Suprapubic skin (tissue), 4 donors: Measurements from ENCODE around the gene MED19. TPM values are rescaled to one million over a fixed set of nuclear protein-coding genes. Genes with fewer than 3 reads are reported as not detected.
"Not testable (repeated sequence)": the region's sequence is repeated elsewhere in the genome, so short reads cannot be mapped to it uniquely, and the experiment has no call there.

Source experiments
- DNase-seq, 2 donors: peaks; one replicate each; pipeline ENCODE4 v3.0.0-alpha.2; 2019; ENCODE audit warnings: low spot score in 2 of 2
- H3K27ac ChIP-seq: fragments of 200-600 bp; sonication (generic); one replicate; pipeline ENCODE4 v1.5.1; 2019
- H3K27me3 ChIP-seq: fragments of 200-600 bp; sonication (generic); one replicate; pipeline ENCODE4 v1.5.1; 2019
- H3K36me3 ChIP-seq: fragments of 200-600 bp; sonication (generic); one replicate; pipeline ENCODE4 v1.5.1; 2019
- H3K4me1 ChIP-seq: fragments of 200-600 bp; sonication (generic); one replicate; pipeline ENCODE4 v1.5.1; 2019
- H3K4me3 ChIP-seq: fragments of 200-600 bp; sonication (generic); one replicate; pipeline ENCODE4 v1.5.1; 2019; ENCODE audit warnings: mild to moderate bottlenecking
- H3K9me3 ChIP-seq: fragments of 200-600 bp; sonication (generic); one replicate; pipeline ENCODE4 v1.5.1; 2019
- CTCF ChIP-seq, 2 donors: fragments of 200-600 bp in 1 of 2; fragments of 450-650 bp in 1 of 2; sonication (generic) in 1 of 2; IDR thresholded peaks; one replicate each; pipeline ENCODE4 v1.5.1; 2016 to 2019; ENCODE audit warnings: antibody characterized with exemption in 2 of 2, mild to moderate bottlenecking in 1 of 2, moderate library complexity in 1 of 2
- EP300 ChIP-seq: sonication (generic); formaldehyde crosslinking; IDR thresholded peaks from one replicate; pipeline ENCODE4 v1.6.1; 2017; ENCODE audit warnings: antibody characterized with exemption
- POLR2A ChIP-seq, 2 donors: fragments of 450-650 bp; IDR thresholded peaks; one replicate each; pipeline ENCODE4 v1.6.1; 2017; ENCODE audit warnings: antibody characterized with exemption in 2 of 2, mild to moderate bottlenecking in 2 of 2, moderate library complexity in 2 of 2
- POLR2AphosphoS5 ChIP-seq, 3 donors: sonication (generic); formaldehyde crosslinking; IDR thresholded peaks; one replicate each; pipeline ENCODE4 v1.6.1; 2017; ENCODE audit warnings: antibody characterized with exemption in 3 of 3
- WGBS: methylation state at CpG from one replicate; pipeline ENCODE4 v1.1.5; 2018; 5-methylcytosine and 5-hydroxymethylcytosine counted together
- total RNA-seq, 4 donors: library from RNA; depleted of rRNA; stranded (reverse); fragments of >200 nt; gene quantifications; one replicate each; pipeline ENCODE4 v1.1.0, GENCODE V29; 2016

Gene MED19
- total RNA-seq, 4 donors from 2014 or later = 29.2 to 43.5 (median 32.7) TPM

- no peak for TF ChIP-seq POLR2A (IDR thresholded peaks at IDR 0.05)
- no peak for TF ChIP-seq CTCF (IDR thresholded peaks at IDR 0.05)
- no peak for TF ChIP-seq POLR2AphosphoS5 (IDR thresholded peaks at IDR 0.05)
- TF ChIP-seq EP300 = no peak
- Histone ChIP-seq H3K27ac (no peak overlapping the region), H3K27me3 (no peaks in the 10 kb centered on the region), H3K4me1 (peaks cover 4% of the 10 kb centered on the region), H3K9me3 (no peaks in the 10 kb centered on the region), H3K36me3 (peaks cover 30% of the 10 kb centered on the region), H3K4me3 (no peak overlapping the region)
- 84% methylated on average over 3 of the region's 3 CpGs for WGBS
- DNase-seq = no peak
Measured at GRCh38 chr11:57735619-57736298, 23.7 kb upstream of the MED19 start.

DNA sequence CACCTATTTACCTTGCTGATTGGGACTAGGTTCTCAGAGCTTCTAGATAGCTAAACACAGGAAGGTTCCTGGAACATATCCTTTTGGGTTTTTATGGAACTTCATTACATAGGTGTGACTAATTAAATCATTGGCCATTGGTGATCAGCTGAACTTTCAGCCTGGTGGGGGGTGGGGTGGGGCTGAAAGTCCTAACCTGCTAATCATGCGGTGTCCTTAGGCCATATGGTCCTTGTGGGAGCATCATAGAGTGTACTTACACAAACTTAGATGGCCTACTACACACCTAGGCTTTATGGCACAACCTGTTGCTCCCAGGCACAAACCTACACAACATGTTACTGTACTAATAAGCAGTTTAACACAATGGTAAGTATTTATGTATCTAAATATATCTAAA lies 20.6 kb upstream of the MED19 start:
- Histone ChIP-seq H3K4me1 (no peaks in the 10 kb centered on the region), H3K4me3 (no peak overlapping the region), H3K9me3 (no peaks in the 10 kb centered on the region), H3K36me3 (peaks cover 12% of the 10 kb centered on the region), H3K27ac (no peak overlapping the region), H3K27me3 (no peaks in the 10 kb centered on the region)
- 100% methylated on average over 1 of the region's 1 CpG for WGBS
- TF ChIP-seq CTCF (IDR thresholded peaks at IDR 0.05) = no peak
- no peak for TF ChIP-seq POLR2AphosphoS5 (IDR thresholded peaks at IDR 0.05)
- no peak for TF ChIP-seq POLR2A (IDR thresholded peaks at IDR 0.05)
- no peak for TF ChIP-seq EP300
- DNase-seq = no peak

DNA sequence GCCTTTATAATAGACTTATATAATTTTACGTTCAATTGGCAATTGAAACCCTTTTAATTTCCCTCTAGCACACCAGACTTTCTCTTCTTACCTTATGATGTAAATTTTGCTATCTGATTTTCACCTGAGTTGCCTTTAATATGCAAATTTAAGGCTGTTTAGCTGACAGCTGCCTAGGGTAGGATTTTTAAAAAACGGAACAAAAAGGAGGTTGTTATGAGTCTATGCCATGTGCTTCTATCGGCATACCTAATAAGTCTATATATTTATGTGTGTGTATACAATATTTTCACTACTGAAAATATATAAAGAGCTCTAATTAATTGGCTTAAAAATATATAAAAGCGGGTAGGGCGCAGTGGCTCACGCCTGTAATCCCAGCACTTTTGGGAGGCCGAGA lies 17.5 kb upstream of the MED19 start:
- TF ChIP-seq POLR2A (IDR thresholded peaks at IDR 0.05) (no peak), EP300 (no peak), POLR2AphosphoS5 (IDR thresholded peaks at IDR 0.05) (no peak), CTCF (IDR thresholded peaks at IDR 0.05) (no peak)
- H3K4me3 ChIP-seq = no peak overlapping the region
- H3K4me1 ChIP-seq = no peaks in the 10 kb centered on the region
- DNase-seq = no peak
- WGBS = 75% methylated on average over 7 of the region's 7 CpGs
- H3K36me3 ChIP-seq = peaks cover 1% of the 10 kb centered on the region
- no peaks in the 10 kb centered on the region for H3K9me3 ChIP-seq
- H3K27me3 ChIP-seq = no peaks in the 10 kb centered on the region
- H3K27ac ChIP-seq = no peak overlapping the region

GRCh38 chr11:57728829-57729228 lies 16.8 kb upstream of the MED19 start:
- H3K27me3 ChIP-seq = no peaks in the 10 kb centered on the region
- WGBS = 67% methylated on average over 7 of the region's 7 CpGs
- H3K4me3 ChIP-seq = no peak overlapping the region
- no peak for TF ChIP-seq POLR2A (IDR thresholded peaks at IDR 0.05)
- TF ChIP-seq EP300 = no peak
- no peak for TF ChIP-seq POLR2AphosphoS5 (IDR thresholded peaks at IDR 0.05)
- TF ChIP-seq CTCF (IDR thresholded peaks at IDR 0.05) = no peak
- H3K9me3 ChIP-seq = no peaks in the 10 kb centered on the region
- no peaks in the 10 kb centered on the region for H3K36me3 ChIP-seq
- no peak overlapping the region for H3K27ac ChIP-seq
- DNase-seq = no peak
- H3K4me1 ChIP-seq = no peaks in the 10 kb centered on the region

- no peaks in the 10 kb centered on the region for H3K27me3 ChIP-seq
- H3K4me1 ChIP-seq = no peaks in the 10 kb centered on the region
- no peak overlapping the region for H3K27ac ChIP-seq
- TF ChIP-seq POLR2AphosphoS5 (IDR thresholded peaks at IDR 0.05) (no peak), POLR2A (IDR thresholded peaks at IDR 0.05) (no peak), CTCF (IDR thresholded peaks at IDR 0.05) (no peak), EP300 (no peak)
- H3K36me3 ChIP-seq = no peaks in the 10 kb centered on the region
- 38% methylated on average over 2 of the region's 2 CpGs for WGBS
- H3K9me3 ChIP-seq = no peaks in the 10 kb centered on the region
- no peak overlapping the region for H3K4me3 ChIP-seq
- no peak for DNase-seq
Measured at GRCh38 chr11:57727185-57727584, 15.2 kb upstream of the MED19 start.

- H3K4me1 ChIP-seq = peaks cover 24% of the 10 kb centered on the region
- DNase-seq, H3K27ac ChIP-seq, H3K9me3 ChIP-seq, H3K27me3 ChIP-seq, H3K36me3 ChIP-seq, H3K4me3 ChIP-seq: not testable (repeated sequence)
- WGBS = 80% methylated on average over 1 of the region's 34 CpGs
Measured at GRCh38 chr11:57716726-57717125, 4.7 kb upstream of the MED19 start.
